GM18951 (cell line): ENCODE measurements around the gene SNRNP25.

ENCODE experiments used
- POLR2A ChIP-seq: IDR thresholded peaks from 4 replicates; pipeline ENCODE4 v1.6.1; 2011; ENCODE audit warnings: mild to moderate bottlenecking; ENCODE audit not compliant: insufficient read length, insufficient read depth; ENCODE audit errors: extremely low read depth
- in situ Hi-C: fragments of 300-500 bp; cut with MboI; formaldehyde crosslinking; loops from one replicate; pipeline ENCODE4 v1.12.0; 2022; ENCODE audit warnings: low sequenced_read_pairs, mixed read lengths, inconsistent platforms; ENCODE audit not compliant: unreplicated experiment

The SNRNP25 gene

GRCh38 chr16:50769-51591 lies 2.6 kb upstream of the SNRNP25 start:
- in situ Hi-C loops = no loop called here
- no peak for TF ChIP-seq POLR2A

- TF ChIP-seq POLR2A = no peak
- in situ Hi-C loops = no loop called here
These were observed 581 bp downstream of the SNRNP25 start for GRCh38 chr16:54237-54581.

GRCh38 chr16:55571-56136 lies 2.0 kb downstream of the SNRNP25 start:
- no peak for TF ChIP-seq POLR2A
- in situ Hi-C loops = no loop called here

- no peak for TF ChIP-seq POLR2A
- in situ Hi-C loops = no loop called here
These were observed 2.8 kb downstream of the SNRNP25 start for GRCh38 chr16:56231-56927.

GRCh38 chr16:57711-58110 lies 4.1 kb downstream of the SNRNP25 start:
- no peak for TF ChIP-seq POLR2A
- in situ Hi-C loops = no loop called here

- in situ Hi-C loops = no loop called here
- TF ChIP-seq POLR2A = no peak
These were observed 5.1 kb downstream of the SNRNP25 start for GRCh38 chr16:58491-59439.

GRCh38 chr16:59440-60059 lies 5.9 kb downstream of the SNRNP25 start:
- in situ Hi-C loops = no loop called here
- no peak for TF ChIP-seq POLR2A

- no peak for TF ChIP-seq POLR2A
- in situ Hi-C loops = no loop called here
These were observed 6.5 kb downstream of the SNRNP25 start for GRCh38 chr16:60166-60565.

- in situ Hi-C loops = no loop called here
- TF ChIP-seq POLR2A = no peak
These were observed 7.6 kb downstream of the SNRNP25 start for GRCh38 chr16:60929-61878.

- in situ Hi-C loops = no loop called here
- TF ChIP-seq POLR2A = no peak
These were observed 8.3 kb downstream of the SNRNP25 start for GRCh38 chr16:61879-62281.

- in situ Hi-C loops = no loop called here
- no peak for TF ChIP-seq POLR2A
These were observed 8.8 kb downstream of the SNRNP25 start for GRCh38 chr16:62283-62967.

GRCh38 chr16:62968-63391 lies 9.4 kb downstream of the SNRNP25 start:
- no peak for TF ChIP-seq POLR2A

More at GRCh38 chr16:62968-63391, 9.4 kb downstream of the SNRNP25 start:
- in situ Hi-C loops = no loop called here
